Tibial nerve (tissue), 4 donors: ENCODE data around the gene NOS3.

ENCODE experiments used
- EP300 ChIP-seq, 2 donors: sonication (generic); formaldehyde crosslinking; IDR thresholded peaks; one replicate each; pipeline ENCODE4 v1.6.1; 2017; ENCODE audit warnings: antibody characterized with exemption in 2 of 2, mild to moderate bottlenecking in 1 of 2
- POLR2A ChIP-seq, 2 donors: fragments of 450-650 bp; IDR thresholded peaks; one replicate each; pipeline ENCODE4 v1.6.1; 2017; ENCODE audit warnings: antibody characterized with exemption in 2 of 2, mild to moderate bottlenecking in 2 of 2, moderate library complexity in 2 of 2
- TF ChIP-seq, protein P1 (sequence below), 5 experiments: fragments of 200-600 bp in 3 of 5; fragments of 450-650 bp in 2 of 5; sonication (generic) in 3 of 5; IDR thresholded peaks; one replicate each; pipeline ENCODE4 v1.5.1; 2016 to 2019; ENCODE audit warnings: antibody characterized with exemption in 5 of 5, mild to moderate bottlenecking in 3 of 5, moderate library complexity in 2 of 5

GRCh38 chr7:151007469-151007898, 16.7 kb downstream of the NOS3 start:
- TF ChIP-seq EP300 (IDR thresholded peaks at IDR 0.05) (no peak), POLR2A (IDR thresholded peaks at IDR 0.05) (no peak)
- TF ChIP-seq, protein P1, sequence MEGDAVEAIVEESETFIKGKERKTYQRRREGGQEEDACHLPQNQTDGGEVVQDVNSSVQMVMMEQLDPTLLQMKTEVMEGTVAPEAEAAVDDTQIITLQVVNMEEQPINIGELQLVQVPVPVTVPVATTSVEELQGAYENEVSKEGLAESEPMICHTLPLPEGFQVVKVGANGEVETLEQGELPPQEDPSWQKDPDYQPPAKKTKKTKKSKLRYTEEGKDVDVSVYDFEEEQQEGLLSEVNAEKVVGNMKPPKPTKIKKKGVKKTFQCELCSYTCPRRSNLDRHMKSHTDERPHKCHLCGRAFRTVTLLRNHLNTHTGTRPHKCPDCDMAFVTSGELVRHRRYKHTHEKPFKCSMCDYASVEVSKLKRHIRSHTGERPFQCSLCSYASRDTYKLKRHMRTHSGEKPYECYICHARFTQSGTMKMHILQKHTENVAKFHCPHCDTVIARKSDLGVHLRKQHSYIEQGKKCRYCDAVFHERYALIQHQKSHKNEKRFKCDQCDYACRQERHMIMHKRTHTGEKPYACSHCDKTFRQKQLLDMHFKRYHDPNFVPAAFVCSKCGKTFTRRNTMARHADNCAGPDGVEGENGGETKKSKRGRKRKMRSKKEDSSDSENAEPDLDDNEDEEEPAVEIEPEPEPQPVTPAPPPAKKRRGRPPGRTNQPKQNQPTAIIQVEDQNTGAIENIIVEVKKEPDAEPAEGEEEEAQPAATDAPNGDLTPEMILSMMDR (IDR thresholded peaks at IDR 0.05) = no peak
